GM23338 (cell line): Measurements from ENCODE around the gene SOAT1. TPM values are rescaled to one million over a fixed set of nuclear protein-coding genes. Genes with fewer than 3 reads are reported as not detected.

ENCODE experiments used
- ATAC-seq: fragments of 200-7000 bp; cut with Tn5 transposase; 3 replicates; pipeline ENCODE4 v1.9.1; 2020
- DNase-seq: peaks from one replicate; pipeline ENCODE4 v3.0.0-alpha.2; 2015; ENCODE audit warnings: low spot score
- H2AFZ ChIP-seq: fragments of 200-600 bp; sonication (generic); 2 replicates; pipeline ENCODE4 v1.8.0; 2016; ENCODE audit warnings: antibody characterized with exemption, mild to moderate bottlenecking, moderate library complexity
- H3F3A ChIP-seq: fragments of 200-600 bp; sonication (generic); replicated peaks from 2 replicates; pipeline ENCODE4 v1.8.0; 2017; ENCODE audit warnings: antibody characterized with exemption, mixed run types, low read depth
- H3K27ac ChIP-seq: fragments of 200-600 bp; sonication (generic); 2 replicates; pipeline ENCODE4 v1.6.1; 2016; ENCODE audit warnings: low read depth
- H3K27me3 ChIP-seq: fragments of 200-600 bp; sonication (generic); 2 replicates; pipeline ENCODE4 v1.8.0; 2016; ENCODE audit warnings: mild to moderate bottlenecking, mixed run types, moderate library complexity; ENCODE audit not compliant: insufficient read depth
- H3K36me3 ChIP-seq: fragments of 200-600 bp; sonication (generic); 2 replicates; pipeline ENCODE4 v1.8.0; 2016; ENCODE audit warnings: mild to moderate bottlenecking; ENCODE audit not compliant: insufficient read depth
- H3K4me1 ChIP-seq: fragments of 200-600 bp; sonication (generic); 2 replicates; pipeline ENCODE4 v1.8.0; 2016; ENCODE audit warnings: mild to moderate bottlenecking, moderate library complexity; ENCODE audit not compliant: insufficient read depth
- H3K4me2 ChIP-seq: fragments of 200-600 bp; sonication (generic); 2 replicates; pipeline ENCODE4 v1.7.1; 2017; ENCODE audit warnings: mixed run types
- H3K4me3 ChIP-seq: fragments of 200-600 bp; sonication (generic); 2 replicates; pipeline ENCODE4 v1.6.1; 2016; ENCODE audit warnings: mixed run types
- H3K79me2 ChIP-seq: fragments of 200-600 bp; sonication (generic); replicated peaks from 2 replicates; pipeline ENCODE4 v1.8.0; 2017; ENCODE audit warnings: mild to moderate bottlenecking; ENCODE audit not compliant: insufficient read depth
- H3K9me2 ChIP-seq: fragments of 200-600 bp; sonication (generic); 2 replicates; pipeline ENCODE4 v1.8.0; 2017; ENCODE audit not compliant: insufficient read depth
- H4K20me1 ChIP-seq: fragments of 200-600 bp; sonication (generic); replicated peaks from 2 replicates; pipeline ENCODE4 v1.8.0; 2017; ENCODE audit warnings: mild to moderate bottlenecking; ENCODE audit not compliant: insufficient read depth
- H3K27ac Mint-ChIP-seq: 2 replicates; pipeline ENCODE4 v1.8.0; 2020; ENCODE audit warnings: inconsistent platforms, mild to moderate bottlenecking, moderate library complexity, mixed read lengths
- H3K27me3 Mint-ChIP-seq: 3 replicates; pipeline ENCODE4 v1.8.0; 2022; ENCODE audit warnings: low read depth, mild to moderate bottlenecking, moderate library complexity, mixed read lengths, inconsistent platforms; ENCODE audit not compliant: insufficient read depth, poor library complexity
- H3K36me3 Mint-ChIP-seq: 3 replicates; pipeline ENCODE4 v1.8.0; 2021; ENCODE audit warnings: low read depth, mild to moderate bottlenecking, inconsistent platforms, moderate library complexity, mixed read lengths
- H3K4me1 Mint-ChIP-seq: 3 replicates; pipeline ENCODE4 v1.8.0; 2020; ENCODE audit warnings: mild to moderate bottlenecking, inconsistent platforms, mixed read lengths
- H3K4me3 Mint-ChIP-seq: 3 replicates; pipeline ENCODE4 v1.8.0; 2021; ENCODE audit warnings: moderate library complexity, mild to moderate bottlenecking, inconsistent platforms, mixed read lengths
- H3K9me3 Mint-ChIP-seq: 3 replicates; pipeline ENCODE4 v1.8.0; 2020; ENCODE audit warnings: moderate library complexity, mild to moderate bottlenecking, inconsistent platforms, mixed read lengths
- CREB1 ChIP-seq: fragments of 250-450 bp; sonication (Bioruptor Pico); IDR thresholded peaks from 2 replicates; pipeline ENCODE4 v1.5.0; 2020; ENCODE audit warnings: low read depth, mild to moderate bottlenecking, moderate library complexity
- EZH2 ChIP-seq: fragments of 200-600 bp; sonication (generic); IDR thresholded peaks from one replicate; pipeline ENCODE4 v1.8.0; 2017; ENCODE audit warnings: antibody characterized with exemption, mild to moderate bottlenecking, low read depth; ENCODE audit not compliant: unreplicated experiment
- EZH2phosphoT487 ChIP-seq: fragments of 200-600 bp; sonication (generic); IDR thresholded peaks from one replicate; pipeline ENCODE4 v1.8.1; 2018; ENCODE audit warnings: antibody characterized with exemption; ENCODE audit not compliant: unreplicated experiment
- JUNB ChIP-seq: IDR thresholded peaks from one replicate; pipeline ENCODE4 v1.6.1; 2016; ENCODE audit warnings: antibody characterized with exemption; ENCODE audit not compliant: unreplicated experiment
- NANOG ChIP-seq: IDR thresholded peaks from 2 replicates; pipeline ENCODE4 v1.6.1; 2016; ENCODE audit warnings: antibody characterized with exemption, borderline replicate concordance
- POLR2AphosphoS5 ChIP-seq: IDR thresholded peaks from 2 replicates; pipeline ENCODE4 v1.6.1; 2016; ENCODE audit warnings: antibody characterized with exemption, low read depth
- STAT1 ChIP-seq: IDR thresholded peaks from one replicate; pipeline ENCODE4 v1.6.1; 2016; ENCODE audit warnings: antibody characterized with exemption; ENCODE audit not compliant: unreplicated experiment
- ZNF114 ChIP-seq: fragments of 250-450 bp; sonication (Bioruptor Pico); IDR thresholded peaks from 2 replicates; pipeline ENCODE4 v1.5.0; 2020; ENCODE audit warnings: mild to moderate bottlenecking, moderate library complexity
- ZNF331 ChIP-seq: fragments of 250-450 bp; sonication (Bioruptor Pico); IDR thresholded peaks from 2 replicates; pipeline ENCODE4 v1.5.0; 2020; ENCODE audit warnings: low read depth, mild to moderate bottlenecking, moderate library complexity
- polyA plus RNA-seq: library from polyadenylated mRNA; unstranded; fragments of >200 nt; fragmentation: Nextera tagmentation; extraction: Ambion mirVana; gene quantifications from 2 replicates; pipeline ENCODE4 v1.2.1, GENCODE V29; 2016
- total RNA-seq: library from RNA; depleted of rRNA; stranded (reverse); fragments of >200 nt; shearing (Covaris generic); gene quantifications from 2 replicates; pipeline ENCODE4 v1.2.3, GENCODE V29; 2014
- TF ChIP-seq, protein P1 (sequence below): IDR thresholded peaks from one replicate; pipeline ENCODE4 v1.6.1; 2018; ENCODE audit warnings: antibody characterized with exemption; ENCODE audit not compliant: unreplicated experiment
- TF ChIP-seq, protein P2 (sequence below): fragments of 250-450 bp; sonication (Bioruptor Pico); IDR thresholded peaks from 2 replicates; pipeline ENCODE4 v1.5.0; 2020; ENCODE audit warnings: mild to moderate bottlenecking, moderate library complexity
- TF ChIP-seq, protein P3 (sequence below), 2 experiments: fragments of 200-600 bp in 1 of 2; sonication (generic) in 1 of 2; conservative IDR thresholded peaks; 2 replicates each; pipeline versions ENCODE4 v1.5.1 to v1.6.1; 2016 to 2017; ENCODE audit warnings: antibody characterized with exemption in 2 of 2, low read depth in 2 of 2, mild to moderate bottlenecking in 2 of 2, moderate library complexity in 1 of 2
- TF ChIP-seq, protein P4 (sequence below): IDR thresholded peaks from 2 replicates; pipeline ENCODE4 v1.6.1; 2016; ENCODE audit warnings: antibody characterized with exemption

Gene SOAT1
- total and polyA plus RNA-seq, 2 experiments from 2014 or later = 1.3 to 2.6 TPM

DNA sequence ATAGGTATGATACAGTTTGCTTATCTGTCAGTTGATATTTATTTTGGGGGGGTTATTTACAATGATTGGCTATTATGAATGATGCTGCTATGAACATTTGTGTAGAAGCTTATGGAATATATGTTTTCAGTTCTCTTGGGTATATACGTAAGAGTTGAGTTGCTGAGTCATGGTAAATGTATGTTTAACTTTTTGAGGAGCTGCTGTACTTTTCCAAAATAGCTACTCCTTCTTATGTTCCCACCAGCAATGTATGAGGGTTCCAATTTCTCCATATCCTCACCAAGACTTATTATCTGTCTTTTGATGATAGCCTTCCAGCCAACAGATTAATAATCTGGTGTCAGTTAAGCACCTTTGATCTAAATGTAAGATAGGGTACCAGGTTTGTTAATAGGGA lies 11.9 kb downstream of the SOAT1 start:
- no peak for DNase-seq
- no peaks in the 10 kb centered on the region for H3K9me3 Mint-ChIP-seq
- H3K36me3 Mint-ChIP-seq = no peaks in the 10 kb centered on the region
- Histone ChIP-seq H3K79me2 (no peaks in the 10 kb centered on the region), H3K9me2 (no peaks in the 10 kb centered on the region), H3K27ac (no peak overlapping the region), H3K36me3 (no peaks in the 10 kb centered on the region), H4K20me1 (no peaks in the 10 kb centered on the region; the same call in 1 of the 2 replicates), H3K4me3 (no peak overlapping the region), H3K4me2 (no peak overlapping the region), H2AFZ (no peak overlapping the region), H3K27me3 (peaks cover 23% of the 10 kb centered on the region), H3K4me1 (no peaks in the 10 kb centered on the region), H3F3A (no peaks in the 10 kb centered on the region)
- no peaks in the 10 kb centered on the region for H3K4me1 Mint-ChIP-seq
- TF ChIP-seq JUNB (no peak), ZNF331 (CRISPR knock-in tag) (no peak), EZH2 (no peak), POLR2AphosphoS5 (no peak), NANOG (no peak), ZNF114 (CRISPR knock-in tag) (no peak), EZH2phosphoT487 (no peak), CREB1 (no peak), STAT1 (no peak)
- TF ChIP-seq, protein P1, sequence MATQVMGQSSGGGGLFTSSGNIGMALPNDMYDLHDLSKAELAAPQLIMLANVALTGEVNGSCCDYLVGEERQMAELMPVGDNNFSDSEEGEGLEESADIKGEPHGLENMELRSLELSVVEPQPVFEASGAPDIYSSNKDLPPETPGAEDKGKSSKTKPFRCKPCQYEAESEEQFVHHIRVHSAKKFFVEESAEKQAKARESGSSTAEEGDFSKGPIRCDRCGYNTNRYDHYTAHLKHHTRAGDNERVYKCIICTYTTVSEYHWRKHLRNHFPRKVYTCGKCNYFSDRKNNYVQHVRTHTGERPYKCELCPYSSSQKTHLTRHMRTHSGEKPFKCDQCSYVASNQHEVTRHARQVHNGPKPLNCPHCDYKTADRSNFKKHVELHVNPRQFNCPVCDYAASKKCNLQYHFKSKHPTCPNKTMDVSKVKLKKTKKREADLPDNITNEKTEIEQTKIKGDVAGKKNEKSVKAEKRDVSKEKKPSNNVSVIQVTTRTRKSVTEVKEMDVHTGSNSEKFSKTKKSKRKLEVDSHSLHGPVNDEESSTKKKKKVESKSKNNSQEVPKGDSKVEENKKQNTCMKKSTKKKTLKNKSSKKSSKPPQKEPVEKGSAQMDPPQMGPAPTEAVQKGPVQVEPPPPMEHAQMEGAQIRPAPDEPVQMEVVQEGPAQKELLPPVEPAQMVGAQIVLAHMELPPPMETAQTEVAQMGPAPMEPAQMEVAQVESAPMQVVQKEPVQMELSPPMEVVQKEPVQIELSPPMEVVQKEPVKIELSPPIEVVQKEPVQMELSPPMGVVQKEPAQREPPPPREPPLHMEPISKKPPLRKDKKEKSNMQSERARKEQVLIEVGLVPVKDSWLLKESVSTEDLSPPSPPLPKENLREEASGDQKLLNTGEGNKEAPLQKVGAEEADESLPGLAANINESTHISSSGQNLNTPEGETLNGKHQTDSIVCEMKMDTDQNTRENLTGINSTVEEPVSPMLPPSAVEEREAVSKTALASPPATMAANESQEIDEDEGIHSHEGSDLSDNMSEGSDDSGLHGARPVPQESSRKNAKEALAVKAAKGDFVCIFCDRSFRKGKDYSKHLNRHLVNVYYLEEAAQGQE = no peak
- TF ChIP-seq, protein P2, sequence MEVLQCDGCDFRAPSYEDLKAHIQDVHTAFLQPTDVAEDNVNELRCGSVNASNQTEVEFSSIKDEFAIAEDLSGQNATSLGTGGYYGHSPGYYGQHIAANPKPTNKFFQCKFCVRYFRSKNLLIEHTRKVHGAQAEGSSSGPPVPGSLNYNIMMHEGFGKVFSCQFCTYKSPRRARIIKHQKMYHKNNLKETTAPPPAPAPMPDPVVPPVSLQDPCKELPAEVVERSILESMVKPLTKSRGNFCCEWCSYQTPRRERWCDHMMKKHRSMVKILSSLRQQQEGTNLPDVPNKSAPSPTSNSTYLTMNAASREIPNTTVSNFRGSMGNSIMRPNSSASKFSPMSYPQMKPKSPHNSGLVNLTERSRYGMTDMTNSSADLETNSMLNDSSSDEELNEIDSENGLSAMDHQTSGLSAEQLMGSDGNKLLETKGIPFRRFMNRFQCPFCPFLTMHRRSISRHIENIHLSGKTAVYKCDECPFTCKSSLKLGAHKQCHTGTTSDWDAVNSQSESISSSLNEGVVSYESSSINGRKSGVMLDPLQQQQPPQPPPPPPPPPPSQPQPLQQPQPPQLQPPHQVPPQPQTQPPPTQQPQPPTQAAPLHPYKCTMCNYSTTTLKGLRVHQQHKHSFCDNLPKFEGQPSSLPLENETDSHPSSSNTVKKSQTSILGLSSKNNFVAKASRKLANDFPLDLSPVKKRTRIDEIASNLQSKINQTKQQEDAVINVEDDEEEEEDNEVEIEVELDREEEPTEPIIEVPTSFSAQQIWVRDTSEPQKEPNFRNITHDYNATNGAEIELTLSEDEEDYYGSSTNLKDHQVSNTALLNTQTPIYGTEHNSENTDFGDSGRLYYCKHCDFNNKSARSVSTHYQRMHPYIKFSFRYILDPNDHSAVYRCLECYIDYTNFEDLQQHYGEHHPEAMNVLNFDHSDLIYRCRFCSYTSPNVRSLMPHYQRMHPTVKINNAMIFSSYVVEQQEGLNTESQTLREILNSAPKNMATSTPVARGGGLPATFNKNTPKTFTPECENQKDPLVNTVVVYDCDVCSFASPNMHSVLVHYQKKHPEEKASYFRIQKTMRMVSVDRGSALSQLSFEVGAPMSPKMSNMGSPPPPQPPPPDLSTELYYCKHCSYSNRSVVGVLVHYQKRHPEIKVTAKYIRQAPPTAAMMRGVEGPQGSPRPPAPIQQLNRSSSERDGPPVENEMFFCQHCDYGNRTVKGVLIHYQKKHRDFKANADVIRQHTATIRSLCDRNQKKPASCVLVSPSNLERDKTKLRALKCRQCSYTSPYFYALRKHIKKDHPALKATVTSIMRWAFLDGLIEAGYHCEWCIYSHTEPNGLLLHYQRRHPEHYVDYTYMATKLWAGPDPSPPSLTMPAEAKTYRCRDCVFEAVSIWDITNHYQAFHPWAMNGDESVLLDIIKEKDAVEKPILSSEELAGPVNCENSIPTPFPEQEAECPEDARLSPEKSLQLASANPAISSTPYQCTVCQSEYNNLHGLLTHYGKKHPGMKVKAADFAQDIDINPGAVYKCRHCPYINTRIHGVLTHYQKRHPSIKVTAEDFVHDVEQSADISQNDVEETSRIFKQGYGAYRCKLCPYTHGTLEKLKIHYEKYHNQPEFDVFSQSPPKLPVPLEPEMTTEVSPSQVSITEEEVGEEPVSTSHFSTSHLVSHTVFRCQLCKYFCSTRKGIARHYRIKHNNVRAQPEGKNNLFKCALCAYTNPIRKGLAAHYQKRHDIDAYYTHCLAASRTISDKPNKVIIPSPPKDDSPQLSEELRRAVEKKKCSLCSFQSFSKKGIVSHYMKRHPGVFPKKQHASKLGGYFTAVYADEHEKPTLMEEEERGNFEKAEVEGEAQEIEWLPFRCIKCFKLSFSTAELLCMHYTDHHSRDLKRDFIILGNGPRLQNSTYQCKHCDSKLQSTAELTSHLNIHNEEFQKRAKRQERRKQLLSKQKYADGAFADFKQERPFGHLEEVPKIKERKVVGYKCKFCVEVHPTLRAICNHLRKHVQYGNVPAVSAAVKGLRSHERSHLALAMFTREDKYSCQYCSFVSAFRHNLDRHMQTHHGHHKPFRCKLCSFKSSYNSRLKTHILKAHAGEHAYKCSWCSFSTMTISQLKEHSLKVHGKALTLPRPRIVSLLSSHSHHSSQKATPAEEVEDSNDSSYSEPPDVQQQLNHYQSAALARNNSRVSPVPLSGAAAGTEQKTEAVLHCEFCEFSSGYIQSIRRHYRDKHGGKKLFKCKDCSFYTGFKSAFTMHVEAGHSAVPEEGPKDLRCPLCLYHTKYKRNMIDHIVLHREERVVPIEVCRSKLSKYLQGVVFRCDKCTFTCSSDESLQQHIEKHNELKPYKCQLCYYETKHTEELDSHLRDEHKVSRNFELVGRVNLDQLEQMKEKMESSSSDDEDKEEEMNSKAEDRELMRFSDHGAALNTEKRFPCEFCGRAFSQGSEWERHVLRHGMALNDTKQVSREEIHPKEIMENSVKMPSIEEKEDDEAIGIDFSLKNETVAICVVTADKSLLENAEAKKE = no peak
- TF ChIP-seq, protein P3, sequence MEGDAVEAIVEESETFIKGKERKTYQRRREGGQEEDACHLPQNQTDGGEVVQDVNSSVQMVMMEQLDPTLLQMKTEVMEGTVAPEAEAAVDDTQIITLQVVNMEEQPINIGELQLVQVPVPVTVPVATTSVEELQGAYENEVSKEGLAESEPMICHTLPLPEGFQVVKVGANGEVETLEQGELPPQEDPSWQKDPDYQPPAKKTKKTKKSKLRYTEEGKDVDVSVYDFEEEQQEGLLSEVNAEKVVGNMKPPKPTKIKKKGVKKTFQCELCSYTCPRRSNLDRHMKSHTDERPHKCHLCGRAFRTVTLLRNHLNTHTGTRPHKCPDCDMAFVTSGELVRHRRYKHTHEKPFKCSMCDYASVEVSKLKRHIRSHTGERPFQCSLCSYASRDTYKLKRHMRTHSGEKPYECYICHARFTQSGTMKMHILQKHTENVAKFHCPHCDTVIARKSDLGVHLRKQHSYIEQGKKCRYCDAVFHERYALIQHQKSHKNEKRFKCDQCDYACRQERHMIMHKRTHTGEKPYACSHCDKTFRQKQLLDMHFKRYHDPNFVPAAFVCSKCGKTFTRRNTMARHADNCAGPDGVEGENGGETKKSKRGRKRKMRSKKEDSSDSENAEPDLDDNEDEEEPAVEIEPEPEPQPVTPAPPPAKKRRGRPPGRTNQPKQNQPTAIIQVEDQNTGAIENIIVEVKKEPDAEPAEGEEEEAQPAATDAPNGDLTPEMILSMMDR (conservative IDR thresholded peaks at IDR 0.05; ENCODE audit: low read depth in 2 of 2) = no peak
- TF ChIP-seq, protein P4, sequence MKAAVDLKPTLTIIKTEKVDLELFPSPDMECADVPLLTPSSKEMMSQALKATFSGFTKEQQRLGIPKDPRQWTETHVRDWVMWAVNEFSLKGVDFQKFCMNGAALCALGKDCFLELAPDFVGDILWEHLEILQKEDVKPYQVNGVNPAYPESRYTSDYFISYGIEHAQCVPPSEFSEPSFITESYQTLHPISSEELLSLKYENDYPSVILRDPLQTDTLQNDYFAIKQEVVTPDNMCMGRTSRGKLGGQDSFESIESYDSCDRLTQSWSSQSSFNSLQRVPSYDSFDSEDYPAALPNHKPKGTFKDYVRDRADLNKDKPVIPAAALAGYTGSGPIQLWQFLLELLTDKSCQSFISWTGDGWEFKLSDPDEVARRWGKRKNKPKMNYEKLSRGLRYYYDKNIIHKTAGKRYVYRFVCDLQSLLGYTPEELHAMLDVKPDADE = no peak
- no peak overlapping the region for H3K4me3 Mint-ChIP-seq
- peaks cover 2% of the 10 kb centered on the region for H3K27me3 Mint-ChIP-seq
- no peak overlapping the region for H3K27ac Mint-ChIP-seq
- ATAC-seq = no peak
